Measurements from ENCODE around the gene SEH1L.

Gene SEH1L

GRCh38 chr18:13036622-13037320 lies 89.0 kb downstream of the SEH1L start:
- no peak for TF ChIP-seq CTCF (conservative IDR thresholded peaks at IDR 0.05; ENCODE audit: low read depth, low read length)
- no peak overlapping the region for H3K4me3 ChIP-seq (ENCODE audit: low read length)
- DNase-seq (ENCODE audit: low read depth) = no peak
